ENCODE data around the gene DRG2. TPM values are rescaled to one million over a fixed set of nuclear protein-coding genes. Genes with fewer than 3 reads are reported as not detected.

DRG2 gene
- total and polyA plus RNA-seq, 2 of the 4 experiments (the other 2 are of a cell fraction), result 43.6 to 45.1 TPM

- Histone ChIP-seq H3K23ac (ENCODE audit: low read depth, low read length) (no peak overlapping the region), H4K20me1 (ENCODE audit: insufficient read depth, low read length) (peaks cover 2% of the 10 kb centered on the region; the same call in 1 of the 2 replicates), H3K56ac (ENCODE audit: extremely low read depth, insufficient read depth, low read length) (no peak overlapping the region), H2AK5ac (ENCODE audit: low read depth, low read length) (no peak overlapping the region), H3K79me1 (ENCODE audit: low read depth in 1 of 2, low read length in 2 of 2) (no peaks in the 10 kb centered on the region), H3K4ac (ENCODE audit: low read depth, low read length) (no peak overlapping the region), H2BK120ac (ENCODE audit: low read depth, low read length) (no peak overlapping the region), H3K9ac (ENCODE audit: low read depth, low read length) (no peak overlapping the region), H3K36me3 (ENCODE audit: control insufficient read depth, insufficient read depth, low read length) (no peaks in the 10 kb centered on the region), H2BK20ac (ENCODE audit: low read depth, low read length) (no peak overlapping the region), H3K27me3 (ENCODE audit: control insufficient read depth, insufficient read depth, low read length) (no peaks in the 10 kb centered on the region; the same call in 1 of the 2 replicates), H3K4me3 (ENCODE audit: insufficient read depth, low read depth, low read length) (no peak overlapping the region), H3K4me2 (ENCODE audit: low read depth, low read length) (no peak overlapping the region), H3K18ac (ENCODE audit: low read depth, low read length) (no peak overlapping the region), H3K27ac (ENCODE audit: insufficient read depth, low read length) (no peak overlapping the region), H2BK15ac (ENCODE audit: low read depth, low read length) (no peak overlapping the region), H4K5ac (ENCODE audit: low read depth, low read length) (no peak overlapping the region), H3K4me1 (ENCODE audit: control insufficient read depth, insufficient read depth, low read length) (no peaks in the 10 kb centered on the region), H3K9me1 (ENCODE audit: insufficient read depth, low read length) (no peaks in the 10 kb centered on the region), H2BK5ac (ENCODE audit: low read depth, low read length, poor library complexity, severe bottlenecking) (no peak overlapping the region), H4K8ac (ENCODE audit: low read depth in 2 of 2, low read length in 2 of 2) (no peak overlapping the region), H3K9me3 (ENCODE audit: control insufficient read depth, insufficient read depth, low read length) (no peaks in the 10 kb centered on the region), H3K14ac (replicated peaks; ENCODE audit: low read depth, low read length) (no peak overlapping the region), H4K91ac (ENCODE audit: insufficient read depth, low read depth, low read length) (no peak overlapping the region), H2AK9ac (replicated peaks; ENCODE audit: low read depth, low read length, poor library complexity) (no peak overlapping the region), H2AFZ (replicated peaks; ENCODE audit: low read length, poor library complexity) (no peak overlapping the region)
- ATAC-seq (ENCODE audit: low read depth) (no peak), DNase-seq (no peak)
- no CpG with 5 or more reads among the region's 3 CpGs for WGBS, 2 experiments (ENCODE audit: extremely low coverage in 2 of 2, insufficient read length in 1 of 2)
- BruUV-seq (replicated peaks), result no TSS peak
- ChIA-PET CTCF (no interaction called here), POLR2A (ENCODE audit: unreplicated experiment) (no interaction called here)
- in situ Hi-C loops (cut with MboI; ENCODE audit: low sequenced_read_pairs), result no loop called here
- TF ChIP-seq SMC3 (IDR thresholded peaks at IDR 0.05; ENCODE audit: low read depth, low read length), result no peak
- TF ChIP-seq RFX5 (IDR thresholded peaks at IDR 0.05; ENCODE audit: low read depth, low read length), result no peak
- TF ChIP-seq MAZ (IDR thresholded peaks at IDR 0.05; ENCODE audit: borderline replicate concordance, low read depth, low read length), result no peak
- no peak for TF ChIP-seq MXI1 (IDR thresholded peaks at IDR 0.05; ENCODE audit: borderline replicate concordance, low read depth, low read length)
- TF ChIP-seq MAFK (IDR thresholded peaks at IDR 0.05; ENCODE audit: low read depth, low read length), result no peak
- TF ChIP-seq POLR2A (IDR thresholded peaks at IDR 0.05; ENCODE audit: low read depth, low read length), result no peak
- no peak for TF ChIP-seq FOS (IDR thresholded peaks at IDR 0.05; ENCODE audit: low read depth, low read length)
- no peak for TF ChIP-seq CEBPB (IDR thresholded peaks at IDR 0.05; ENCODE audit: low read depth, low read length)
- TF ChIP-seq, protein P1, sequence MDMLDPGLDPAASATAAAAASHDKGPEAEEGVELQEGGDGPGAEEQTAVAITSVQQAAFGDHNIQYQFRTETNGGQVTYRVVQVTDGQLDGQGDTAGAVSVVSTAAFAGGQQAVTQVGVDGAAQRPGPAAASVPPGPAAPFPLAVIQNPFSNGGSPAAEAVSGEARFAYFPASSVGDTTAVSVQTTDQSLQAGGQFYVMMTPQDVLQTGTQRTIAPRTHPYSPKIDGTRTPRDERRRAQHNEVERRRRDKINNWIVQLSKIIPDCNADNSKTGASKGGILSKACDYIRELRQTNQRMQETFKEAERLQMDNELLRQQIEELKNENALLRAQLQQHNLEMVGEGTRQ (IDR thresholded peaks at IDR 0.05; ENCODE audit: low read depth, low read length), result no peak
- TF ChIP-seq RAD21 (IDR thresholded peaks at IDR 0.05; ENCODE audit: low read length), result no peak
- no peak for TF ChIP-seq RCOR1 (IDR thresholded peaks at IDR 0.05; ENCODE audit: insufficient replicate concordance, low read length)
- no peak for TF ChIP-seq BHLHE40 (IDR thresholded peaks at IDR 0.05; ENCODE audit: low read depth, low read length)
- no peak for TF ChIP-seq ELK1 (IDR thresholded peaks at IDR 0.05; ENCODE audit: borderline replicate concordance, low read depth, low read length)
- no peak for TF ChIP-seq NFE2L2 (IDR thresholded peaks at IDR 0.05; ENCODE audit: low read depth, low read length)
- dilution Hi-C loops (cut with HindIII; ENCODE audit: low sequenced_read_pairs, unreplicated experiment), result no loop called here
- intact Hi-C loops (cut with micrococcal nuclease), result no loop called here
These were observed 54.7 kb downstream of the DRG2 start for GRCh38 chr17:18142417-18142816.

Measured in IMR-90 (cell line).